Measurements from ENCODE around the gene UXS1. TPM values are rescaled to one million over a fixed set of nuclear protein-coding genes. Genes with fewer than 3 reads are reported as not detected.

The UXS1 gene
- total RNA-seq, 1 donor from 2014 or later: 60.7 TPM

DNA sequence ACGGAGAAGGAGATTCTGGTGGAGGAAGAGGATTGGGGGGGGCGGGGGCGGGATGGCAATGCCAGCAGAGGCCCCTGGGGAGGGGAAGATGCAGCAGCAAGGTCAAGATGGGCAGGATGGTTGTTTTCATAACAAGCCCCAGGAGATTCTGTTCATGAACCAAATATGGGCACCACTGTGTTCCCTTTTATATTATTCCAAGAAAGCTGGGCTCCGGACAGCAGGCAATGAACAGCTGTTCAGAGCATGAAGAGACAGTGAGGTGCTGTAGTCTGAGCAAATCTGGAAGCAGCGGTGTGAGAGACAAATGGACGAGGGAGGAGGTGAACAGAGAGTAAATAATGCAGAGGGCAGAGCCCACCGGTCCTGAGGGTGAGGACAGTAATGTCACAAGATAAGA is 20.0 kb downstream of the UXS1 start:
- no peak overlapping the region for H3K4me3 Mint-ChIP-seq (ENCODE audit: low read depth)
- H3K9me3 Mint-ChIP-seq (ENCODE audit: low read depth): no peaks in the 10 kb centered on the region
- H3K27ac Mint-ChIP-seq: no peak overlapping the region
- peaks cover 14% of the 10 kb centered on the region for H3K4me1 Mint-ChIP-seq (ENCODE audit: low read depth)
- DNase-seq (ENCODE audit: low spot score, unreplicated experiment): no peak
- peaks cover 4% of the 10 kb centered on the region for H3K36me3 Mint-ChIP-seq (ENCODE audit: insufficient read depth)
- TF ChIP-seq, protein P1, sequence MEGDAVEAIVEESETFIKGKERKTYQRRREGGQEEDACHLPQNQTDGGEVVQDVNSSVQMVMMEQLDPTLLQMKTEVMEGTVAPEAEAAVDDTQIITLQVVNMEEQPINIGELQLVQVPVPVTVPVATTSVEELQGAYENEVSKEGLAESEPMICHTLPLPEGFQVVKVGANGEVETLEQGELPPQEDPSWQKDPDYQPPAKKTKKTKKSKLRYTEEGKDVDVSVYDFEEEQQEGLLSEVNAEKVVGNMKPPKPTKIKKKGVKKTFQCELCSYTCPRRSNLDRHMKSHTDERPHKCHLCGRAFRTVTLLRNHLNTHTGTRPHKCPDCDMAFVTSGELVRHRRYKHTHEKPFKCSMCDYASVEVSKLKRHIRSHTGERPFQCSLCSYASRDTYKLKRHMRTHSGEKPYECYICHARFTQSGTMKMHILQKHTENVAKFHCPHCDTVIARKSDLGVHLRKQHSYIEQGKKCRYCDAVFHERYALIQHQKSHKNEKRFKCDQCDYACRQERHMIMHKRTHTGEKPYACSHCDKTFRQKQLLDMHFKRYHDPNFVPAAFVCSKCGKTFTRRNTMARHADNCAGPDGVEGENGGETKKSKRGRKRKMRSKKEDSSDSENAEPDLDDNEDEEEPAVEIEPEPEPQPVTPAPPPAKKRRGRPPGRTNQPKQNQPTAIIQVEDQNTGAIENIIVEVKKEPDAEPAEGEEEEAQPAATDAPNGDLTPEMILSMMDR (IDR thresholded peaks at IDR 0.05; ENCODE audit: unreplicated experiment): no peak
- no peaks in the 10 kb centered on the region for H3K27me3 Mint-ChIP-seq

DNA sequence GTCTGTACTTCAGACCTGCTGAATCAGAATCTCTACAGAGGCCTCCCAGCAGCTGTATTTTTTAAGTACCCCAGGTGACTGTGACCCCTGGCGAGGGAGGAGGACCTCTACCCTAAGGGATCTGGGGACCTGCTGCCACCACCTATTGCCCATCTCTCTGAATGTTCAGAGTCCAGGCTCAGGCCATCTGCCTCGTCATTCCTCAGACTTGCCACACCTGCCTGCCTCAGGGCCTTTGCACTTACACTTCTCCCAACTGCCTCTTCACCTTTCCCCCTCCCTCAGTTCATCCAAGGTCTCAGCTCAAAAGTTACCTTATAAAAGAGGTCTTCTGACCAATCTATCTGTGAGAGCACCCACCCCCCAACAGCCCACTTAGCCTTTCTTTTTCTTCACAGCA is 21.5 kb downstream of the UXS1 start:
- Mint-ChIP-seq H3K4me1 (ENCODE audit: low read depth) (peaks cover 14% of the 10 kb centered on the region), H3K4me3 (ENCODE audit: low read depth) (no peak overlapping the region), H3K27me3 (no peaks in the 10 kb centered on the region), H3K36me3 (ENCODE audit: insufficient read depth) (no peaks in the 10 kb centered on the region), H3K9me3 (ENCODE audit: low read depth) (no peaks in the 10 kb centered on the region), H3K27ac (no peak overlapping the region)
- no peak for DNase-seq (ENCODE audit: low spot score, unreplicated experiment)
- TF ChIP-seq, protein P1 (IDR thresholded peaks at IDR 0.05; ENCODE audit: unreplicated experiment): no peak

DNA sequence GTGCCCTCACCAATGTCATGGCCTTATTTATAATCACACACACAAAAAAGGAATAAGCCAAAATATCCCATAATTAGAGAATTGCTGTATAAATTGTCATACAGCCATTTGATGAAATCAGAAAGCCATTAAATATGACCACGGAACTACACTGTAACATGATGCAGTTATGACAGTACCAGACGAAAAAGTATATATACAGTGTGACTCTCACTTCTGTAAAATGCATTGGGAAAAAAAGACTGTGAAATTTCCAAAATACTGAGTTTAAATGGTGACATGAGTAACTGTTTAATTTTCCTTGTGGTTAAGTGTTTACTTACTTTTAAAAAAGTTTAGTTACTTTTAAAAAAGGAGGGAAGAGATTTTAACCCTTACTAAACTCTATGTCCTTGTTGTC is 25.4 kb downstream of the UXS1 start:
- H3K9me3 Mint-ChIP-seq (ENCODE audit: low read depth): no peaks in the 10 kb centered on the region
- no peak overlapping the region for H3K4me3 Mint-ChIP-seq (ENCODE audit: low read depth)
- peaks cover 29% of the 10 kb centered on the region for H3K4me1 Mint-ChIP-seq (ENCODE audit: low read depth)
- no peaks in the 10 kb centered on the region for H3K36me3 Mint-ChIP-seq (ENCODE audit: insufficient read depth)
- TF ChIP-seq, protein P1 (IDR thresholded peaks at IDR 0.05; ENCODE audit: unreplicated experiment): no peak
- DNase-seq (ENCODE audit: low spot score, unreplicated experiment): no peak
- H3K27me3 Mint-ChIP-seq: no peaks in the 10 kb centered on the region
- peak overlapping the region; percentile 85 for H3K27ac Mint-ChIP-seq

DNA sequence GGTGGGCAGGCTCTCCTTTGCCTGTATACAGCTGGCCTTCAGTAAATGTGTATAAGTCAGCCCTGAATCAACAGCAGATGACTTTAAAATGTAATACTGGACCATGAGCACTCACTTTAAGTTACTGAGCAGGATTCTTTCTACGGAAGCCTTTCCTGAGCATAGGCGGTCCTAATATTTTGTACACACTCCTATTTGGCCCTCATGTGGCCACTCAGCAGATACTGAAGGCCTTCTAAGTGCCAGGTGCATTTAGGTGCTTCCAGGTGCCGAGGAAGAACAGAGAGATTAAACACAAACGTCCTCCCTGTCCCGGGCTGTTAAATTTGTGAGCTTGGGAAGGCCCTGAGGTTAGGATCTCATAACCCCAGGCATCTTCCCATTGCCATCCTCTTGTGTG is 27.0 kb downstream of the UXS1 start:
- no peak for DNase-seq (ENCODE audit: low spot score, unreplicated experiment)
- no peaks in the 10 kb centered on the region for H3K9me3 Mint-ChIP-seq (ENCODE audit: low read depth)
- no peak overlapping the region for H3K4me3 Mint-ChIP-seq (ENCODE audit: low read depth)
- TF ChIP-seq, protein P1 (IDR thresholded peaks at IDR 0.05; ENCODE audit: unreplicated experiment): no peak
- peaks cover 43% of the 10 kb centered on the region for H3K4me1 Mint-ChIP-seq (ENCODE audit: low read depth)
- no peaks in the 10 kb centered on the region for H3K27me3 Mint-ChIP-seq
- H3K36me3 Mint-ChIP-seq (ENCODE audit: insufficient read depth): peaks cover 2% of the 10 kb centered on the region
- H3K27ac Mint-ChIP-seq: no peak overlapping the region

DNA sequence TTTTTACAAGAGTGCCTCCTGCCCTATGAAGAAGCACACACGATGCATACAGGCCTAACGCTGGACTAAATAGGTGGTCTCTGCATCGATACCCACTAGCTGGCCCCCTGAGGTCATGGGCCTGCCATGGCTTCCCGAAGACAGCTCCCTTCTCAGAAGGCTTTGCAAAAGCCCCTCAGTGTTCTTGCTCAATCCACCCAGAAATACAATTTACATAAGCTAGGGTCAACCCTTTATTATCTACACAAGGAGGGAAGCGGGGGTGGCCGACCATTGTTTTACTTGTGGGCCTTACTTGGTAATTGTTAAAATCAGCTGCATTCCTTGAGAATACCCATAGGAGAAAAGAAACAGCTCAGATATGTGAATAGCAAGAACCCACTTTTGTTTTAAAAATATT is 28.5 kb downstream of the UXS1 start:
- DNase-seq (ENCODE audit: low spot score, unreplicated experiment): no peak
- Mint-ChIP-seq H3K4me1 (ENCODE audit: low read depth) (peaks cover 53% of the 10 kb centered on the region), H3K9me3 (ENCODE audit: low read depth) (no peaks in the 10 kb centered on the region), H3K4me3 (ENCODE audit: low read depth) (no peak overlapping the region), H3K36me3 (ENCODE audit: insufficient read depth) (peaks cover 2% of the 10 kb centered on the region), H3K27ac (no peak overlapping the region), H3K27me3 (no peaks in the 10 kb centered on the region)
- TF ChIP-seq, protein P1 (IDR thresholded peaks at IDR 0.05; ENCODE audit: unreplicated experiment): no peak

All from progenitor cell of endocrine pancreas (in vitro differentiated cells).